ENCODE data around the gene IFI27L1.

Gene IFI27L1

DNA sequence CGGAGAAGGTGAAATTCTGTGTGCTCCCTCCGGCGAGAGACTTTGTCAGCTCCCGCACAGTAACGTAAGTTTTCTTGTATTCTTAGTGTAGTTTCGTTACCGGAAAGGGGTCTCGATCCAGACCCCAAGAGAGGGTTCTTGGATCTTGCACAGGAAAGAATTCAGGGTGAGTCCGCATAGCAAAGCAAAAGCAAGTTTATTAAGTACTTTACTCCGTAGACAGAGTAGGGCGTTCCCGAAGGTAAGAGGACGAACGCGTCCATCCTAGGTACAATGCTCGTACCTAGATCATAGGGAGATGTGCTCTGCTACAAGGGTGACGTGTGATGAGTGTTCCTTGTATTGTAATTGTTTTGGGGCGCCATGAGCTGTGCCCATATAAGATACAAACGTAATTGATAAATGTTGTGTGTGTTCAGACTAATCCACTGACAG lies 293 bp downstream of the IFI27L1 start:
- DNase-seq: no peak

DNA sequence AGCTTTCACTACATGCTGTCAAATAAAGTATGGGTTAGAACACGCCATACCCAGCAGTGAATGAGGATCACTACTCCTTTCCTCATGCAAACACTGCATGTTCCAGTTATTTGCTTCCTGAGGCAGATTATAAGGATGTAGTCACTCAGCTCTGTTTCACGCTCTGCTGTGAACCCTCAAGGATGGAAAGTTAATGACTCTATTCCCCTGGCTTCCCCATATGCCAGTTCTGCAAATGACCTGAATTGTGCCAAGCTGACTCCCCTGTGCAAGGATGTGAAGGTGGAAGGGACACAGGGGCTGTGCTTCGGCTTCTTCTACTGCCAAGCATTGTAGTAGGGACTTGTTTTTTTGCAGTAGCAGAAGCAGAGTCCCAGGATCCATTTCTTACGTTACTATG lies 6.8 kb downstream of the IFI27L1 start:
- DNase-seq: no peak

DNA sequence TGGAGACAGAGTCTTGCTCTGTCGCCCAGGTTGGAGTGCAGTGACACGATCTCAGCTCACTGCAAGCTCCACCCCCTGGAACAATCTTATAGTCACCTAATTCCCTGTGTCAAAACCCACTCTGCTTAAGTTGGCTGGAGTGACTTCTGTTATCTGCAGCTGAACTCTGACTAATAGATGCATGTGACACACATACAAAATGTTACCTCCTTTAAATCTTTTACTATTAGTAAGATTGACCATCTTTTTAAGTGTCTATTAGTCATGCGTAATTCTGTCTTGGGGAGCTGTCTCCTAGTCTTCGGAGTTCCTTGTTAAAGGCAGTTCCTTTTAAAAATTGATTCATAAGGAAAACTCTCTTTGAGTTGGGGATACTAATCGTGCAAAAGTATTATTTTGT lies 7.4 kb downstream of the IFI27L1 start:
- DNase-seq: no peak

DNA sequence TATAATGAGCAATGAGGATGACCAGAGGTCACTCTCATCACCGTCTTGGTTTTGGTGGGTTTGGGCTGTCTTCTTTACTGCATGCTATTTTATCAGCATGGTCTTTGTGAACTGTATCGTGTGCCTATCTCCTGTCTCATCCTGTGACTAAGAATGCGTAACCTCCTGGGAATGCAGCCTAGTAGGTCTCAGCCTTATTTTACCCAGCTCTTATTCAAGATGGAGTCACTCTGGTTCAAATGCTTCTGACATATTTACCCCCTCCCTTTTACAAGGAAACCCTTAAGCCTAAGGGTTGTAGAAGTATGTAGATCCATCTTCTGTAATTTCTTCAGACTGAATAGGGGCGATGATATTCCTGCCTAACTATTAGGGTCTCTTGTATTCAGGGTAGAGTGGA lies 8.4 kb downstream of the IFI27L1 start:
- DNase-seq: no peak

DNA sequence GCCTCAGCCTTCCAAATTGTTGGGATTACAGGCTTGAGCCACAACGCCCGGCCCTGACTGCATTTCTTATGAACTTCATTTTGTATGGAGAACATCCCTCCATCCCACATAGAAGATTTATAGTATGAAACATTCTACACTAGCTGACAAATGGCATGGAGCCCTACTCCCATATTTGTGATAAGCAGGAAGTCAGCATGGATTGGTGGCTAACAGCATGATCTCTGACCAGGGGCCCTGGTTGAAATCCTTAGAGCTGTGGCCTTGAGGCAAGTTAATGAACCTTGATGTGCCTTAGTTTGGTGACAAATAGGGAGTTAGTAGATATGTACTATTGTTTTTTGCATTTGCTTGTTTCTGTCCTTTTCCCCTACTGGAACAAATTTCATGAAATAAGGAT lies 12.3 kb downstream of the IFI27L1 start:
- no peak for DNase-seq

DNA sequence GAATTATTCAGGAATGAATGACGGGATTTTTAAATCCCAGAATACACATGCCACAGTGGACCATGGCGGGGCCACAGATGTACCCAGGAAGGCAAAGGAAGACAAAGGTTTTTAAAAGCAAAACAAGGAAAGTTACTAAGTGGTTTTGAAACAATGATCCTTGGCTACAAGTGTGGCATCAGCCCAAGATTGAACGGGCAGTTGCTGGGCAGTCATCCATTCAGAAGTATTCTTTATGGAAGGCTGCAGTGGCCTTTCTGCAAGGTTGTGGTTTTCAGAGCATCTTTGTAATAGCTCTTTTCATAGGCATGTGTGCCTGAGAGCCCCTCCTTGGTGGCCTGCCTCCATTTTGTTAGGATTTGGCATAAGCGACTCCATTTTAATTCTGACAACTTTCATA lies 16.0 kb downstream of the IFI27L1 start:
- no peak for DNase-seq

DNA sequence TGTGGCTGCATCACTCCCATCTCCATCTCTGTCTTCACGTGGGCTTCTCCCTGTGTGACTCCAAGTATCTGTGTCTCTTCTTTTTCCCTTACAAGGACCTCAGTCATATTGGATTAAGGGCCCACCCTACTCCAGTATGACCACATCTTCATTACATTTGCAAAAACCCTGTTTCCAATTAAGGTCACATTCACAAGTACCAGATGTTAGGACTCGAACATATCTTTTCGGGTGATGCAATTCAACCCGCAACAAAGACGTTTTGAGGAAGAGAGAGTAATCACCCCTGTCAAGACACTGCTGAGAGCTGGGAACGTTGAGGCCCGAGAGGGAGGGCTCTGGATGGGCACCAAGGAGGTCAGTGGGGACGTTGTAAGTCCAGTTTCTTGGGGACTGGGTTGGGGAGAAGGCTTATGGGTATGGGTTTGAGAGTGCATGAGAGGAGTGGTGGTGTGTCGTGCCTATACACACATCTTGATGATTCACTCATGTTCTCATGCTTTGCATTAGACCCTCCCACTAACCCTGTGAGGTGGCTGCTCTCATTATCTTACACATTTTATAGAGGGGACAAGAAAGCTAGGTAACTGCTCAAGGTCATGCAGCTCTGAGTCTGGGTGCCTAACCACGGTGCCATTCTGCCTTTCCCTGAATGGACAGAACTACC lies 17.3 kb downstream of the IFI27L1 start:
- no peak for DNase-seq

DNA sequence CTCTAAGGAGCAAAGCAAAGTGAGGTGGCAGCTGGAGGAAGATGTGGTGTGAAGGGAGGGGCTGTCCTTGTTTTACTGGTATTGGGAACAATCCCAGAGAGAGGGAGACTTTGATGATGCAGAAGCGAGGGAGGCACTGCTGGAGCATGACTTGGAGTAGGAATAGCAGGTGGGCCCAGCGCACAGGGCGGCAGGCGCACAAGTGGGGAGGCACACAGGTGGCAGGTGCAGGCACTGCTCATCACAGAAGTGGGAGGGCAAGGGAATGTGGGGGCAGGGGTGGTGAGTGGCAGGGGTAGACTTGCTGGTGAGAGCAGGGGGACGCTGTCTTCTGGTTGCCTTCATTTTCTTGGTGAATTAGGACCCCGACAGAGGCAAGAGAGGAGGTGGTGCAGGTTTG lies 17.9 kb downstream of the IFI27L1 start:
- DNase-seq: no peak

DNA sequence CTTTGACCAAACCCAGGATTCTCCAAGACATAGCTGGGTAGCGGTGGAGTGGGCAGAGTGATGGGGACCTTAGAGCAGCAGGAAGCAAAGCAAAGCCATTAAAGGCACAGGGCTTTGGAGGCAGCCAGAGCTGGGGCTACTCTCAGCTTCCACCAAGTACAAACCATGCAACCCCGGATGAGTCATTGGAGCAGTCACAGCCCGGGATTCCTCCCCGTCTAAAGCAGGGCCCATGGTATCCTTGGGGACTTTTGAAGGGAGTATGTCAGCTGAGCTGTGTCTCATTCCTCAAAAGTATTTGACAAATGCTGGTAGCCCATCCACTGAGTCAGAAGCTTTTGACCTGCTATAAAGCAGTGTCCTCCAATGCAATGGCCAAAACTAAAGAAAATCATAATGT lies 19.7 kb downstream of the IFI27L1 start:
- no peak for DNase-seq

DNA sequence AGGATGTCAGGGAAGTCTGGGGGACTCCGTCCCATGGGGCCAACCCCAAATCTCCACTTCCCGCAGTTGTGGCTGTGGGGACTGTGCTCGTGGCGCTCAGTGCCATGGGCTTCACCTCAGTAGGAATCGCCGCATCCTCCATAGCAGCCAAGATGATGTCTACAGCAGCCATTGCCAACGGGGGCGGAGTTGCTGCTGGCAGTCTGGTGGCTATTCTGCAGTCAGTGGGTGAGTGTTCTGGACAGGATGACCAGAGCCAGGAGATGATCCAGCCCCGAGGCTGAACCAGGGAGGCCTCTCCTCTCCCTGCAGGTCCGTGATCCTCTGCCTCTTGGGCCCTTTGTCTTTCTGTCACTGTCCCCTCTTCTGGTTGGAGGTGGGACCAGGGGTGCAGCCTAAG lies 20.6 kb downstream of the IFI27L1 start:
- no peak for DNase-seq

DNA sequence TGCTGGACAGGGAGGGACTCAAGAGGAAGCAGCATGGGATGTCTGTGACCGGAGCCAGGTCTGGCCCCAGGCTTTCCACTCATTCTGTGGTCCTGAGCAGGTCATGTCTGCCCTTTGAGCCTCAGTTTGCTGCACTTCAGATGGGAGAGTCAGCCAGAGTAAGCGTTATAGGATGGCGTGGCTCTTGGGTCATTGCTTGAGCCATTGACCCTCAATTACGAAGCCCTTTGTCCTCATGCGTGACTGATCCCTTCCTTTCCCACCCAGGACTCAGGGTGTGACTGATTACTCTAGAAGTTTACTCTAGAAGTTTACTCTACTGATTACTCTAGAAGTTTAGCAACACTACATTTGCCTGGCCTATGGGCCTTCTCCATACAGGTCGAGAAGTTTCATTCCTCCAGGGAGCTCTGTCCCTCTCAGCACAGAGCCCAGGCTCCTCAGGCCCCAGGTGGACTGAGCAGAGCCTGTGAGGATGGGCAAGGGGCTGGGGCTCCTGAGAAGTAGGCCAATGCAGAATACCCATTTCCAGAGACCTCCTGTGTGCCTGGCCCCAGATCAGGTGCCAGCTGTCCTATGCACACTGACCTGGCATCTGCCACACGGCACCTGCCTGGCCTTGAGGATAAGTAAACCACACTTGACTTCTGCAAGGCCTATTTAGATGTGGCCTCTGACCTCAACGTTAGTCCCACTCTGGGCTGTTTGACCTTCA lies 21.8 kb downstream of the IFI27L1 start:
- DNase-seq: no peak

DNA sequence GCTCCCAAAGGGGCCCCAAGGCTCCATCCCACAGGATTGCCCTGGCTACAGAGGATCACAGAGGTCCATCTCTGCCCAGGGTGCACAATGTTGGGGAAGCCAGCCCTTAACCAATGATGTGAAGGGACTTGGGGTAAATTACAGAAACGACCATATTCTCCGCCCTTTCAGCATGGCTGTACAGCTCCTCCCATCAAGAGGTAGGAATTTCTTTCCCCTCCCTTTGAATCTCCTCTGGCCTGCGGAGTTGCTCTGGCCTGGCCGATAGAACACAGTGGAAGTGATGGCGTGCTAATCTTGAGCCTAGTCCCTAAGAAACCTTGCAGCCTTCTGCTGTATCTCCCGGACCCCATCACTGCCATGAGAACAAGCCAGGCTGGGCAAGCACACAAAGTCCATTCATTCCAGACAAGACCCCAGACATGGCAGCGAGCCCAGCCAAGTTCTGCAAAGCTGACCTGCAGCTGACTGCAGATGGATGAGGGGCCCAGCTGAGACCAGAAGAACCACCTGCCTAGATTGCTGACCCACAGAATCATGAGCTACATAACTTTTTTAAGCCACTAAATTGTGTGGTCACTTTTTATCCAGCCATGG lies 22.5 kb downstream of the IFI27L1 start:
- DNase-seq: no peak

DNA sequence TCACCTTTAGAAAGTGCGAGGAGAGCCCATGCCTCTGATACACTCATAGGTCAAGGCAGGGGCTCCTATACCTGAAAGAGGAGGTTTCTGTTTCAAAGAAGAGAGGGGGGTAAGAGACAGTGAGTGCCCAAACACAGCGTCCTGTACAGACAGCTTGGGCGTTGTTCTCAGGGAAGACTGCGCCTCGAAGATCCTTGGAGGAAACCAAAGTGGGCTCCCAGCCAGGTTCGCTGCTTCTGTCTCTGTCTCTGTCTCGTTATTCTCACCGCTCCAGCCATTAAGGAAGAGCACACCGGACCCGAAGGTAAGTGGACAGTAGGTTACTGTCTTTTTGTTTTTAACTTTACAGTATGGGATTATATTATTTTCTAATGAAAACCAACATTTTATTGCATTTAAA lies 23.6 kb downstream of the IFI27L1 start:
- no peak for DNase-seq

DNA sequence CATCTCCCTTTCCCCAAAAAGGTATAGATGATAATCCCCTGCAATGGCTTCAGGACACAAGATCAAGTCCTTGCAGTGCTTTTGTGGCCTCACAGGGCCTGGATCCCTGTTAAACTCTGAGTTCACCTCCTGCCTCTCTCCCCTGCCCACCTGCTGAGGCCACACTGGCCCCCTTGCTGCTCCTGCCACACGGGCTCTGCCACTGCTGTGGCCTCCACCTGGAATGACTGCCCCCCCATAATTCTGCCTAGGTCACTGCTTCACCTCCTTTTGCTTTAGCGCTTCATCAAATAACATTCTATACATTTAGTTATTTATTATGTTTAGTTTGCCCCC lies 28.8 kb downstream of the IFI27L1 start:
- no peak for DNase-seq

DNA sequence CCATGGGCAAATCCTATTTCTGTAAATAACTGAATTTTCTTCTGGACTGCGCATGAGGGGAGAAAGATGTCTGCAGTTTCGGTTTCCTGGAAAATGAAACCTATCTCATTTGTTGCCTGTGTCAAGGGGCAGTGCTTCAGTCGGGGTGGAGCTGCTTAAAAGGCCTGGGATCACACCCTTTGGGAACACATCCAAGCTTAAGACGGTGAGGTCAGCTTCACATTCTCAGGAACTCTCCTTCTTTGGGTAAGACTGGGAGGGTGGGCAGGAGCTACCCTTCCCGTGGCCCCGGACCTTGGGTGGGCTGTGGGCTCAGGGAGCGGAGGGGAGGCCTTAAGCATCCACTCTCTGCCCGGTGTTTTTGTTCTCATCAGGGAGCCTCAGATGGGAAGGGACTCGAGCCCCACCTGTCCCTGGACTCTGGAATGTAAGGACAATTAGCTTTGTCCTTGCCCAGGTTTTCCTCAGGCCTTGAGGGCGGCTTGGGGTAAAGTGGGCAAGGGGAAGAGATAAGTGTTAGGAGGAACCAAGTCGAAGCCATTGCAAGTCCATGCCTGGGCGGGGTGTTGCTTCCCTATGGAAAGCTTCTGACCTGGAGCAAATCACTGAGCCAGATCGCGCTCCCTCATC lies 29.6 kb downstream of the IFI27L1 start, which contains the start of gene IFI27:
TSS of gene IFI27 (plus strand) at position 185 of the 630 bp plus-strand sequence.
- DNase-seq: no peak

DNA sequence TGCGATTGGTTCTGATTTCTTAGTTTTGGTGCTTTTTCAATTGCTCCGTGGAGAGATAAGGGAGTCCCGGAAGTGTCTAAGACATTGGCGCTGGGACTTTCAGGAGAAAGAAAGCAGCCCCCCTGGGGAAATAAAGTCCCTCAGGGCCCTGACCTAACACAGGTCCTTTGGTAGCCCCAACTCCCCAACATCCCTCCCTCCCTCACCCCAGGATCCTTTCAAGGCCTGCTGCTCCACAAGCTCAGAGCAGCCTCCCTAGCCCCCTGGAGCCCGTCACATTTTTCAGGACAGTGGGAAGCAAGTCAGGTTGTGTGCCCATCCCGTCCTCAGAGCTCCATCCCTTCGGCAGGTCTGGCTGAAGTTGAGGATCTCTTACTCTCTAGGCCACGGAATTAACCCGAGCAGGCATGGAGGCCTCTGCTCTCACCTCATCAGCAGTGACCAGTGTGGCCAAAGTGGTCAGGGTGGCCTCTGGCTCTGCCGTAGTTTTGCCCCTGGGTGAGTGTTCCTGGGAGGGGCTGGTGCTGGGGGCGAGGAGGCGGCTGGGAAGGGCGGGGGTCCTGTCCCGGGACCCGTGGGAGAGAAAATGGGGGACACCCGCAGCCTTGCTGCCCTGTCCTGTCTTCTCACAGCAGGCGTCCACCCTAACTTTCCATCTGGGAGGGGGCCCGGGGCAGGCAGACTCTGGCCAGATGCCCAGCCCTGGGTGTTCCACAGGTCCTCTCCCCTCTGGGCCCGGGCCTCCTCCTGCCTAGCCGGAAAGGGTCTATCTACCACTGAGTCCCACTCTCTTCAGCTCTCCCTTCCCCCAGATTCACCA lies 30.4 kb downstream of the IFI27L1 start:
- no peak for DNase-seq

DNA sequence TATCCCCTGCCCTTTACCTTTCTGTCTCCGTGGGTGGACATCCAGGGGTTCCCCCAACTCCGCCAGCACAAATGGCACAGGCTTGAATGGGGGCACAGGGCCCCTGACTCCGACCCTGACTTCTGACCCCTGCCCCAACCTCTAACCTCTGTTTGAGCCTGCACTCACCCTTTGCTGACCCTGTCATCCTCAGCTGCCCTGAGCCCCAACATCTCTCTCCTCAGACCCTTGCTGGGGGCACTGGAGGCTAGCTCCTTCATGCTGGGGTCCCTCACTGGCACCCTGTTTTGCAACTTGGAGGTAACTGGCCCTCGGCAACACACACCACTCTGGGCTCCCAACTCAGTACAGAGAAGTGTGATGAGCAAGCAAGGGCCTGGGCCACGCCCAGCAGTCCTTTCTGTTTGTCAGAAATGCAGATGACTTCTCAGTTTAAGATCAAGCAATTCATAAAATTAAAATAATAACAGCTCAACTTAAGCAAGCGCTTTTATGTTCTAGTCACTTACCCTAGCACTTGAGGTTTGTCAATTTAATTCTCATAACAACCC lies 31.5 kb downstream of the IFI27L1 start:
- DNase-seq: no peak

DNA sequence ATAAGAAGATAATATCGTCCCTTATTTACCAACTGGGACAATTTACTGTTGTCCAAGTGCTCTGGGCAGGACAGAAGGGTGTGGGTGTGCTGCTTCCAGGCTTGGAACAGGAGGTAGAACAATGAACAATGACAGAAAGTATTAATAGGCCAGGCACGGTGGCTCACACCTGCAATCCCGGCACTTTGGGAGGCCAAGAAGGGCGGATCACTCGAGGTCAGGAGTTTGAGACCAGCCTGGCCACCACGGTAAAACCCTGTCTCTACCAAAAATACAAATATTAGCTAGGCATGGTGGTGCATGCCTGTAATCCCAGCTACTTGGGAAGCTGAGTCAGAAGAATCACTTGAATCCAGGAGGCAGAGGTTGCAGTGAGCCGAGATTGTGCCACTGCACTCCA lies 32.0 kb downstream of the IFI27L1 start:
- no peak for DNase-seq

DNA sequence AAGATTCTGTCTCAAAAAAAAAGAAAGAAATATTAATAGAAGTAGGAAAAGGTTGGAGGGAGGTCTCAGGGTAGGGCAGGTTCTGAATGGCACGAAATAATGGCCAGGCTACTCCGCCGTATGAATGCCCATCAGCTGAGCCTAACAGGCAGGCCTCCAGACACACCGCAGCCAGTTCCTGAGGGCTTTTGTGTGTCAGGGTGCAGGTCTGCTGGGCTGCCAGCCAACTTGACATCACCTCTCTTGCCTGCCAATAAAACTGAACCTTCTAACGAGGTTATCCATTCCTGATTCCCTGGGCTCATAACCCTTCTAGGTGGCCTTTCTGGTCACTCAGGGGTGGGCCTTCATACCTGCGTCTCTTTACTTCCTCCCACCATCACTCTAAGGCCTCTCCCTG lies 32.4 kb downstream of the IFI27L1 start:
- DNase-seq: no peak

DNA sequence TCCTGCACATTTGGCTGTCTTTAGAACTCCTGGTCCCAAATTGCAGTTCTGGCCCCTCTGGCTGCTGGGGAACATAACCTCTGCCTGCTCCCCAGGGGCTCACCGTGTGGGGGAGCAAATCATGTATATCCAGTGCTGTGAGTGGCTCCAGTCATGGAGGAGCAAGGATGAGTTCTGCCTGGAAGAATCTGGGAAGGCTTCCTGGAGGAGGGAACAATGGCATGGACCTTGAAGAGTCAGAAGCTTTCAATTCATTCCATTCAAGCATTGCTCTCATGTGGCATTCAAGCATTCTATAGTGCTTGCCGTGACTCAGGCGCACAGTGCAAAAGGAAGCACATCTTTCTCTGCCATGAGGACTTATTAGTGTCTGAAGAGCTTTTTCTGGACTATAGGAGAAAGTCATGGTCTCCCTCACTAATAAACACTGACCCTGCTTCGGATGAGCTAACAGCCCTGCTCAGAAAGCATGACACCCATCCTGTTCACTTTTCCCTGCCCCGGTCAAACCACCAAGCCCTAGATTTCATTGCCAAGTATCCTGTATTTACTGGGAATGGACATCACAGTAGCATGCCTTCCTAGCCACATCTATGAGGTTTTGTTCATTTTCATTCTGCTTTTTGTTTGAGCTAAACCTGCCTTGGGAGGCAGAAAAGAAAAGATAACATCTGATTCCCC lies 32.9 kb downstream of the IFI27L1 start:
- DNase-seq: no peak

DNA sequence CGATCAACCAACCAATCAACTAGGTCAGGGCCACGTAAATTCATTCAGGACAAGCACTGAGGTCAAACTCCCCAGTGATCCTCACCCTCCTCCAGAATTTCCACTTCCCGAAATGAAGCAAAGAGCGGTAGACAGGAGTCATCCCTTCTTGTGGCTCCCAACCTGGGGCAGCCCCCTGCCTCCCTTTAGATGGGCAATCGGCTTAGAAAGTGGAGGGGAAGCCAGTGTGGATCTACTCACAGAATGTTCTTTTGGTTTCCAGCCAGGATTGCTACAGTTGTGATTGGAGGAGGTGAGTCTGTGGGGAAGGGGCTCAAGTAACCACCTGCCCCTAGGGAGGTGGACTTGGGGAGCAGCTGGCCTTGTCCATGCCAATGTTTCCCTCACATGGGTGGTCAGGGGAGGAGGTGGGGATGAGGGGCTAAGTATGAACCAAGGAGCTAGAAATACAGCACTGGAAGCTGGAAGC lies 33.5 kb downstream of the IFI27L1 start:
- DNase-seq: no peak

DNA sequence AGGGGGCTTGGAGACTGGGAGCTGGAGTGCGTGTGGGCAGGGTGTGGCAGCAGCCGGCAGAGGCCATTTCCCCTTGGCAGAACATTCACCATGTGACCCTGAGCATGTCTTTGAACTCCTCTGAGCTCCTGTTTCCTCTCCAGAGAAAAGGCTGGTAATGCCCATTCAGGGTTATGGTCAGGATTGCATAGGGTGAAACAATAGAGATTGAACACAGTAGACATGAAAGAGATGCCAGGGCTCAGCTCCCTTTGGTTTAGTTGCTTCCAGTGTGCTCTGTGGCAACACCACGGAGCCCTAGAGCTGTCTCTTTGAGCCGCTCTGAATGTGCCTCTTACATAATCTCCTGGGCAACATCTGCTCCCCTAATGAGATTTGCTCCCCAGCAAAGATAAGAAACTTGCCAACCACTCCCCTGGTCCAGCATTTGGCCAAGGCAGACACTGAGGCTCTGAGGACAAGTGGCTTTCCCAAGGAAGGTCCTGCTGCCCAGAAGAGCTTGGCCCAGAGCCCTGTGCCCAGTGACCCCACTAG lies 34.0 kb downstream of the IFI27L1 start:
- DNase-seq: no peak
